GM19193 (cell line): Measurements from ENCODE around the gene GHDC.

Experiments used
- POLR2A ChIP-seq: IDR thresholded peaks from 4 replicates; pipeline ENCODE4 v1.6.1; 2011; ENCODE audit not compliant: insufficient read depth, insufficient read length; ENCODE audit errors: extremely low read depth

The GHDC gene

DNA sequence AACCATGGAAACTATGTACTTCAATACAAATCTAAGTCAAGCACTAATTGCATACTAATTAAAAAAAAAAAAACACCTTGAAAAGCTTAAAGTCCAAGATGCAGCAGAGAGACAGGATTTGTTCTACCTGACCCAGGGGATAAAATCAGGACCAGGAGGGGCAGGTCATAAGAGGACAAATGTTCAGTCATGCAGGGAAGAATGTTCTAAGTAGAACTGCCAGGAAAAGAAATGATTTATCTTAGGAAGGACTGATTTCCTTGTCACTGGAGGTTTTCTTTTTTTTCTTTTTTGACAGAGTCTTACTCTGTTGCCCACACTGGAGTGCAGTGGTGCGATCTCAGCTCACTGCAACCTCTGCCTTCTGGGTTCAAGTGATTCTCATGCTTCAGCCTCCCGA, 9.1 kb upstream of the GHDC start:
- no peak for TF ChIP-seq POLR2A

DNA sequence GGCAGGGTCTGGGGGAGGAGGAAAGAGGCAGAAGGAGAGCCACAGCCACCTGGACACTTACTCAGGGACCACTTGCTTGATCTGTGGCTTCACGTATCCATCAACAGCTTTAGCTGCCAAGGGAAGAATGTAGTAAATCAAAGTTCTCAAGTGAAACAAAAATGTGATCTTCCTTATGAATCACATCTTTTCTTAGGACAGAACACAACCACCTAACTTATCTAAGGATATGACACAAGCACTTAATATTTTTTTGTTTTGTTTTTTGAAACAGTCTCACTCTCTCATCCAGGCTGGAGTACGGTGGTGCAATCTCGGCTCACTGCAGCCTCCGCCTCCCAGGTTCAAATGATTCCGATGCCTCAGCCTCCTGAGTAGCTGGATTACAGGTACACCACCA, 8.4 kb upstream of the GHDC start:
- no peak for TF ChIP-seq POLR2A

DNA sequence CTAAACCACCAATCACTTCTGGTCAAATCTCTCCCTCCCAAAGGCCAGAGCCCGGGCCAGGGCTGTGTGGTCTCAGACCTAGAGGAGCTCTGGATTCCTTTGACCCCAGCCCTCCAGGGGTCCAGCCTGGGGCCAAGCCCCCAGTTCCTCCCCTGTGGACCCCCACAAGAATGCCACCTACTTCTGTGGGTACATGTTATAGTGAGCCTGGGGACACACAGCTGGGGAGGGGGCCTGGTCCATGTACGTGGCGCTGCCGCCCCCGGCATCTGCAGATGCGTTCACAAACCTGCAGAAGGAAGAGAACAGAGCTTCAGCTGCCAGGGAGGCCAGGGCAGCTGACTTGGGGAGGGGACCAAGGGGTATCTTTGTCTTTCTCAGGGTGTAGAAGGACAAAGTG, 7.9 kb upstream of the GHDC start:
- TF ChIP-seq POLR2A, result no peak

- no peak for TF ChIP-seq POLR2A
Observed at GRCh38 chr17:42201458-42201772, 7.1 kb upstream of the GHDC start.

DNA sequence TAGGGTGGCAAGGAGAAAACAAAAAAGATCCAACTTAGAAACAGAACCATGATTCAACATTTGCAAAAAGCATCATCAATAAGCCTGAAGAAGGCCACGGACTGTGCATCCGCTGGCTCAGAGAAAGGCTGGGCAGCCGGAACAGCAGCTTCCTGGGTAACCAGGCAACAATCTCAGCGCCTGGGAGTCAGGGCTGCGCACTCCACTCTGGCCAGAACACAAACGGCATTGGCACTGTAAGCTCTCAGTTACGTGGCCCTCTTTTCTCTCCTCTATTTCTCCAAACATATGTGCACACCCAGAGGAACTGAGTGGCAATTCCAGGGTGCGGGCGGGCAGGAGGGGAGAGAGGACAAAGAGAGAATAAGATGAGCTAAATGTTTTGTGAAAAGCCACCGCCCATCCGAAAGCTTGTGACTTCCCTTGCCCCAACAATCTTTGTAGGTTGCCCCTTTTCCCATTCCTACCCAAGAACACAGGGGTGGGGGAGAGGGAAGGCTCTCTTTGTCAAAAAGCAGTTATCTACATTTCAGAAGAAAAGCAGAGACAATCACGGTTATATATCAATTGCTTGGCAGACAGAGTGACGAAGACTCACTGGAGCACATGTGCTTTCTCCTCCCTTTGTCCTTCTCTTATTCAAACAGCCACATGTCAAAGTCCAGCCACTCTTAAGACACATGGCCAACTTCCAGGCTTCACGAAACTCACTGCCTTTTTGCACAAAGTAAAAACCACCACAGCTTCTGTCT, 6.6 kb upstream of the GHDC start:
- TF ChIP-seq POLR2A, result no peak

DNA sequence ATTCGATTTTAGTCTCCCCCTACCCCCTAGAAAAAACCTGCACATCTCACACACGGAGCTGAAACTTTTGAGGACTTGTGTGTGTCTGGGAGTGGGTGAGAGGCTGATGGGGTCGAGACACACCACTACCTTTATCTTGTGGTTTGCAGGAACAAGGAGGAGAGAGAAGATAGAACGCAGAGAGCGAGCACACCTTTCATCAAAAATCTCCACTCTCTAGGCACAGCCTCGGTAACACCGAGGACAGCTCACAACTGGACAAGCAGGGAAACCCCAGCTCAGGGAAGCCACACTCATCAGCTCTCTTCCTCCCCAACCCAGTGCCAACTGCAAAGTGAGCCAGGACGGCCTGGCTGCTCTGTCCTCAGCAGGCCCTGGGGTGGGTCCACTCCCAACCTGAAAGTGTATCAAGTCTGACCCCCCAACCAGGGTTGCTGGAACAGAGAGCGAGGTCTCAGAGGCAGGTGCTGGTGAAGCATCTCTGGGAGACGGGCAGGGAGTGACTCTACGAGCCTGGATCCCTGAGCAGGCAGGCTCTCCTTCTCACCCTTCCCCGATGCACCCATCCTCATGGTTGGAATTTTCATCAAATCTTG, 5.2 kb upstream of the GHDC start:
- TF ChIP-seq POLR2A, result no peak

GRCh38 chr17:42198897-42199296, 4.6 kb upstream of the GHDC start:
- TF ChIP-seq POLR2A, result no peak

DNA sequence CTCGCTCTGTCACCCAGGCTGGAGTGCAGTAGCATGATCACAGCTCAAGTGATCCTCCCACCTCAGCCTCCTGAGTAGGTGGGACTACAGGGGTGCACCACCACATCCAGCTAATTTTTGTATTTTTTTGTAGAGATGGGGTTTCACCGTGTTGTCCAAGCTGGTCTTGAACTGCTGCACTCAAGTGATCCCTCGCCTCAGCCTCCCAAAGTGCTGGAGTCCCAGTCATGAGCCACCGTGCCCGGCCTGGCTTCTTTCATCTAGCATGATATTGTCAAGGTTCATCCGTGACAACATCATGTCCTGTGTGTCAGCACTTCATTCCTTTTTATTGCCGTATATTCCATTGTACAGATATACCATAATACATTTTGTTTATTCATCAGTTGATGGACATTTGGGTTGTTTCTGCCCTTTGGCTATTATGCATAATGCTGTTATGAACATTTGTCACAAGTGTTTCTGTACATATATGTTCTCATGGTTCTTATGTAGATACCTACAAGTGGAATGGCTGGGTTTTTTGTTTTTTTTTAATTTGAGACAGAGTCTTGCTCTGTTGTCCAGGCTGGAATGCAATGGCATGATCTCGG, 3.4 kb upstream of the GHDC start:
- TF ChIP-seq POLR2A, result no peak

GRCh38 chr17:42193216-42193968, 902 bp downstream of the GHDC start:
- no peak for TF ChIP-seq POLR2A

DNA sequence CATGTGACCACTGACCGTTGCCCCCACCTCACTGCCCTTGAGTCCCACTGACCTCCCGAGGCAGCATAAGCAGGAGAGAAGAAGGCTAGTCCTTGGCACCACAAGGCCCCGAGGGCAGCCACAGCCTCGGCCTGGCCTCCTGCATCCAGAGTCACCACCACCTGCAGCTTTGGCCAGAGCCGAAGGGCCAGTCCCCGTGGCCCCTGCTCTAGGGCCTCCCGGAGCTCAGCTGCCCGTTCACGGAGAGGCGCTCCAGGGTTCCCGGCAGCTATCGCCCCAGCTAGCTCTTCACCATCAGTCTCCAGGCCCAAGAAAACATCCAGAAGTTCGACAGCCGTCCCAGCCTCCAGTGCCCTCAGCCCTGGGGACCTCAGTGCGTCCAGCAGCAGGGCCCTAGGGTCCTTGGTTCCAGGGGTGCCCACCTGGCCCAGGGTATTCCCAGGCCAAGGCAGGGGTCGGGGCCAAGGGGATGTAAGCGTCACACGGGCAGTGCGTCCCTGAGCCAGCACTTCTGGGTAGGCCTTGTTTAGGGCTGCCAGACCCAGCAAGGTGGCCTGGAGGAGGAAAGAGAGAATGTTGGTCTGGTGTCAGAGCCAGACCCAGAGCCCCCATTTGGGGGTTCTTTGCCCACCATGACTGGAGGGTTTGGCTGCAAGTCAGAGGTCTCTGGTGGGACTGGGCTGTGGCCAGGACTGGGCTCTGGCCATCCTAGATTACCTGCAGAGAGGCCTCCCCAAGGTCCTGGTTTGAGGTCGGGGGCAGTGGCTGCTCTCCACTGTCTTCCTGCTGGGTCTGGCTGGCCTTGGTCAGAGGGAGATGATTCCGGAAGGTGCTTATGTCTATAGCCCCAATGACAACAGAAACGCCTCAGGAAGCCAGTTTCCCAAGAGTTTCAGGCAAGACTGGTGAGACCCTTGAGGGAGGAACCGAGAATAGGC, 1.8 kb downstream of the GHDC start:
- TF ChIP-seq POLR2A, result no peak

GRCh38 chr17:42191275-42191608, 3.1 kb downstream of the GHDC start:
- TF ChIP-seq POLR2A, result no peak

GRCh38 chr17:42190491-42191274, 3.6 kb downstream of the GHDC start:
- no peak for TF ChIP-seq POLR2A

DNA sequence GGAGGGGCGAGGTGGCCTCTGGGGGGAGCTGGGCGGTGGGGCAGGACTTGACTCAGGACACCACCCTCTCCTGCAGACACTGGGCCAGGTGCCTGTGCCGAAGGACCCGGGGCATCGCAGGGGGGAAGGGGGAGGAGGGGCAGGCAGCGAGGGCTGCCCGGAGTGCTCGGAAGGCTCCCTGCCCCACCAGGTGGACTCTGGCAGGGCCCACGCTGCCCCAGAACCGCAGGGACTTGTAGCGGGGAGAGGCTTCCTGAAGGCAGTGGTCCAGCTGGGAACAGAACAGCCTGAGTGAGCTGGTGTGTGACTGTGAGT, 4.7 kb downstream of the GHDC start:
- TF ChIP-seq POLR2A, result no peak
